Colonic mucosa (tissue), 4 donors: Measurements from ENCODE around the gene PTPRN2. TPM values are rescaled to one million over a fixed set of nuclear protein-coding genes. Genes with fewer than 3 reads are reported as not detected.
A peak's percentile ranks its signal among the peaks of the same experiment; 100 is the strongest.

Experiments used
- DNase-seq: peaks from one replicate; pipeline ENCODE4 v3.0.0-alpha.2; 2020
- H3K27ac ChIP-seq: fragments of 200-600 bp; one replicate; pipeline ENCODE4 v1.8.0; 2021
- H3K27me3 ChIP-seq: fragments of 200-600 bp; one replicate; pipeline ENCODE4 v1.8.0; 2021
- H3K36me3 ChIP-seq: fragments of 200-600 bp; one replicate; pipeline ENCODE4 v1.8.0; 2021
- H3K4me1 ChIP-seq: fragments of 200-600 bp; one replicate; pipeline ENCODE4 v1.8.0; 2021; ENCODE audit warnings: mild to moderate bottlenecking
- H3K4me3 ChIP-seq: fragments of 200-600 bp; one replicate; pipeline ENCODE4 v1.8.0; 2021
- H3K9ac ChIP-seq, 2 donors: one replicate each; pipeline ENCODE4 v1.7.0; 2013; ENCODE audit warnings: control low read depth in 2 of 2, low read depth in 2 of 2, low read length in 2 of 2
- H3K9me3 ChIP-seq: fragments of 200-600 bp; one replicate; pipeline ENCODE4 v1.8.0; 2021
- intact Hi-C: fragments of 100-400 bp; cut with DNase I; formaldehyde crosslinking; loops from one replicate; pipeline ENCODE4 v1.14.1; 2022
- total RNA-seq, 2 donors: library from RNA; stranded (reverse); fragmentation: NEBNext Ultra II Directional in 1 of 2; extraction: Animal tissue kit (Norgen Biotek cat#: 25700) in 1 of 2; gene quantifications; one replicate each; pipeline ENCODE4 v1.2.1, GENCODE V29; 2021
- TF ChIP-seq, protein P1 (sequence below): fragments of 200-600 bp; IDR thresholded peaks from one replicate; pipeline ENCODE4 v1.8.0; 2022; ENCODE audit warnings: antibody characterized with exemption, mild to moderate bottlenecking
- donor health status: healthy.
- donor health status: DM: no; HTN: no; CAD: no.
- donor health status: DM: no; HTN: no; CAD: no.

PTPRN2 gene
- total RNA-seq, 2 donors from 2014 or later = 14.7 to 21.6 TPM

- no peaks in the 10 kb centered on the region for H3K36me3 ChIP-seq
- intact Hi-C loops = no loop called here
- H3K27me3 ChIP-seq = no peaks in the 10 kb centered on the region
- TF ChIP-seq, protein P1, sequence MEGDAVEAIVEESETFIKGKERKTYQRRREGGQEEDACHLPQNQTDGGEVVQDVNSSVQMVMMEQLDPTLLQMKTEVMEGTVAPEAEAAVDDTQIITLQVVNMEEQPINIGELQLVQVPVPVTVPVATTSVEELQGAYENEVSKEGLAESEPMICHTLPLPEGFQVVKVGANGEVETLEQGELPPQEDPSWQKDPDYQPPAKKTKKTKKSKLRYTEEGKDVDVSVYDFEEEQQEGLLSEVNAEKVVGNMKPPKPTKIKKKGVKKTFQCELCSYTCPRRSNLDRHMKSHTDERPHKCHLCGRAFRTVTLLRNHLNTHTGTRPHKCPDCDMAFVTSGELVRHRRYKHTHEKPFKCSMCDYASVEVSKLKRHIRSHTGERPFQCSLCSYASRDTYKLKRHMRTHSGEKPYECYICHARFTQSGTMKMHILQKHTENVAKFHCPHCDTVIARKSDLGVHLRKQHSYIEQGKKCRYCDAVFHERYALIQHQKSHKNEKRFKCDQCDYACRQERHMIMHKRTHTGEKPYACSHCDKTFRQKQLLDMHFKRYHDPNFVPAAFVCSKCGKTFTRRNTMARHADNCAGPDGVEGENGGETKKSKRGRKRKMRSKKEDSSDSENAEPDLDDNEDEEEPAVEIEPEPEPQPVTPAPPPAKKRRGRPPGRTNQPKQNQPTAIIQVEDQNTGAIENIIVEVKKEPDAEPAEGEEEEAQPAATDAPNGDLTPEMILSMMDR = no peak
- H3K9ac ChIP-seq = peak overlapping the region in 1 of 2 donors; percentile 24
- no peaks in the 10 kb centered on the region for H3K9me3 ChIP-seq
- no peaks in the 10 kb centered on the region for H3K4me1 ChIP-seq
- H3K4me3 ChIP-seq = no peak overlapping the region
- no peak overlapping the region for H3K27ac ChIP-seq
- no peak for DNase-seq
Measured at GRCh38 chr7:158549176-158549615, 38.4 kb downstream of the PTPRN2 start.

DNA sequence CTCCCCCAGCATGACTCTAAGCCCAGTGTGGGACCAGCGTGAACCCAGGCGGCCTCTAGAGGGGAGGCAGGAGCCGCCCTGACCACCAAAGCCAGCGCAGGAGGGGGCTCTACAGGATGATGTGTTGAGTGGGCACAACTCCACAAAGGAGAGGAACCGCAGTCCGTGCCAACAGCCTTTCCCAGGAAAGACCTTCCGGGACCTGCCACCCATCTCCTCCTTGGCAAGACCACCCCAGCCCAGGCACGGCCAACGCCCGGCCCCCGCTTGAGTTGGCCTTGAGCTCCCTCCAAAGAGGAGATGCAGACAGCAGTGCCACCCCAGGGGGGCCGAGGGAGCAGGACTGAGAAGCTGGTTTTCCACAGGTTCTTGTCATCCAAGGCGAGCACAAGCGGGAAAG is 38.9 kb downstream of the PTPRN2 start:
- intact Hi-C loops = no loop called here
- Histone ChIP-seq H3K9me3 (no peaks in the 10 kb centered on the region), H3K9ac (no peak overlapping the region), H3K4me3 (no peak overlapping the region), H3K36me3 (no peaks in the 10 kb centered on the region), H3K27me3 (no peaks in the 10 kb centered on the region), H3K27ac (no peak overlapping the region), H3K4me1 (no peaks in the 10 kb centered on the region)
- TF ChIP-seq, protein P1 = no peak
- DNase-seq = no peak

DNA sequence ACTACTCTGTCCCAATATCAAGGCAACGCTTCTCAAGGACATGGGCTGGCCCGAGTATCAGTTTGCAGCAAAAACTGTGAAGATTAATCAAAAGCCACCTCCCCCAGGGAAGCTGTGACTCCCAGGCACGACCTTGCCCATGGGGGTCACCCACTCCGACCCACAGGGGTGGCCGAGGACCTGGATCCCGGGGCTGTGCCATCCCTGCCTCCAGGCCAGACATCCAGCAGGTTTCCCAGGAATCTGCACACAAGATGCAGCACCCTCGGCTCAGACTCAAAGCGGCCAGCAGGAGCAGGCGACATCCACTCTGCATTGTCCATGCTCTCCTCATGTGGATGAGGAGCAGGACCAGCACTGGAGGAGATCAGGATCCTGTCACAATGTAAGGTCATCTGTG is 39.8 kb downstream of the PTPRN2 start:
- no peaks in the 10 kb centered on the region for H3K36me3 ChIP-seq
- no peak overlapping the region for H3K4me3 ChIP-seq
- H3K9me3 ChIP-seq = no peaks in the 10 kb centered on the region
- TF ChIP-seq, protein P1 = no peak
- DNase-seq = no peak
- no peaks in the 10 kb centered on the region for H3K4me1 ChIP-seq
- intact Hi-C loops = no loop called here
- no peak overlapping the region for H3K27ac ChIP-seq
- no peaks in the 10 kb centered on the region for H3K27me3 ChIP-seq
- no peak overlapping the region for H3K9ac ChIP-seq

- TF ChIP-seq, protein P1 = no peak
- H3K27me3 ChIP-seq = no peaks in the 10 kb centered on the region
- no peak for DNase-seq
- H3K4me3 ChIP-seq = no peak overlapping the region
- H3K9ac ChIP-seq = no peak overlapping the region
- no peak overlapping the region for H3K27ac ChIP-seq
- intact Hi-C loops = no loop called here
- H3K9me3 ChIP-seq = no peaks in the 10 kb centered on the region
- H3K4me1 ChIP-seq = no peaks in the 10 kb centered on the region
- no peaks in the 10 kb centered on the region for H3K36me3 ChIP-seq
Measured at GRCh38 chr7:158546626-158547025, 41.0 kb downstream of the PTPRN2 start.

- intact Hi-C loops = no loop called here
Measured at GRCh38 chr7:158546214-158546613, 41.4 kb downstream of the PTPRN2 start.

More at GRCh38 chr7:158546214-158546613, 41.4 kb downstream of the PTPRN2 start:
- DNase-seq = no peak
- H3K27ac ChIP-seq = no peak overlapping the region
- H3K9ac ChIP-seq = no peak overlapping the region
- H3K27me3 ChIP-seq = no peaks in the 10 kb centered on the region
- H3K9me3 ChIP-seq = no peaks in the 10 kb centered on the region
- no peaks in the 10 kb centered on the region for H3K36me3 ChIP-seq
- H3K4me3 ChIP-seq = no peak overlapping the region
- TF ChIP-seq, protein P1 = no peak
- no peaks in the 10 kb centered on the region for H3K4me1 ChIP-seq
